Measurements from ENCODE around the gene THBS3. TPM values are rescaled to one million over a fixed set of nuclear protein-coding genes. Genes with fewer than 3 reads are reported as not detected.
A peak's percentile ranks its signal among the peaks of the same experiment; 100 is the strongest.

The THBS3 gene
- total and polyA plus RNA-seq, 2 of the 13 experiments (the other 11 are each of a cell fraction or from before 2014, with no cell fraction given), result 0.86 to 3.6 TPM

- TF ChIP-seq REST (IDR thresholded peaks at IDR 0.05; ENCODE audit: borderline replicate concordance in 1 of 2, low read depth in 1 of 2, low read length in 2 of 2), result no peak
- TF ChIP-seq TP53 (CRISPR knock-in tag; conservative IDR thresholded peaks at IDR 0.05), result no peak
- TF ChIP-seq ZNF839 (CRISPR knock-in tag; IDR thresholded peaks at IDR 0.05; ENCODE audit: borderline replicate concordance), result no peak
- TF ChIP-seq, protein P1, sequence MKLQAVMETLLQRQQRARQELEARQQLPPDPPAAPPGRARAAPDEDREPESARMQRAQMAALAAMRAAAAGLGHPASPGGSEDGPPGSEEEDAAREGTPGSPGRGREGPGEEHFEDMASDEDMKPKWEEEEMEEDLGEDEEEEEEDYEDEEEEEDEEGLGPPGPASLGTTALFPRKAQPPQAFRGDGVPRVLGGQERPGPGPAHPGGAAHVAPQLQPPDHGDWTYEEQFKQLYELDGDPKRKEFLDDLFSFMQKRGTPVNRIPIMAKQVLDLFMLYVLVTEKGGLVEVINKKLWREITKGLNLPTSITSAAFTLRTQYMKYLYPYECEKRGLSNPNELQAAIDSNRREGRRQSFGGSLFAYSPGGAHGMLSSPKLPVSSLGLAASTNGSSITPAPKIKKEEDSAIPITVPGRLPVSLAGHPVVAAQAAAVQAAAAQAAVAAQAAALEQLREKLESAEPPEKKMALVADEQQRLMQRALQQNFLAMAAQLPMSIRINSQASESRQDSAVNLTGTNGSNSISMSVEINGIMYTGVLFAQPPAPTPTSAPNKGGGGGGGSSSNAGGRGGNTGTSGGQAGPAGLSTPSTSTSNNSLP (IDR thresholded peaks at IDR 0.05; ENCODE audit: low read depth, low read length), result no peak
- no peak for TF ChIP-seq TRIM24 (CRISPR knock-in tag; IDR thresholded peaks at IDR 0.05)
- TF ChIP-seq ASH2L (IDR thresholded peaks at IDR 0.05; ENCODE audit: insufficient read length, low read depth, low read length), result peak; percentile 52
- TF ChIP-seq RFX5 (IDR thresholded peaks at IDR 0.05; ENCODE audit: low read depth, low read length), result no peak
- TF ChIP-seq, protein P2, sequence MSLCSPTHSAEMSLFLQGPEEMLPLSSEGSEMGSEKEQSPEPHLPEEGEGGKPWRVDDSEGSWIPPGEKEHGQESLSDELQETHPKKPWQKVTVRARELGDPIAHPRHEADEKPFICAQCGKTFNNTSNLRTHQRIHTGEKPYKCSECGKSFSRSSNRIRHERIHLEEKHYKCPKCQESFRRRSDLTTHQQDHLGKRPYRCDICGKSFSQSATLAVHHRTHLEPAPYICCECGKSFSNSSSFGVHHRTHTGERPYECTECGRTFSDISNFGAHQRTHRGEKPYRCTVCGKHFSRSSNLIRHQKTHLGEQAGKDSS (CRISPR knock-in tag; IDR thresholded peaks at IDR 0.05; ENCODE audit: borderline replicate concordance, low read depth), result no peak
- TF ChIP-seq FOXM1 (CRISPR knock-in tag; IDR thresholded peaks at IDR 0.05), result no peak
- TF ChIP-seq PATZ1 (CRISPR knock-in tag; IDR thresholded peaks at IDR 0.05), result peak; percentile 87
- TF ChIP-seq XBP1 (CRISPR knock-in tag; IDR thresholded peaks at IDR 0.05), result 0 out of 2 replicates have a peak, but pooled peaks have one; percentile 65
- TF ChIP-seq SP140L (CRISPR knock-in tag; IDR thresholded peaks at IDR 0.05; ENCODE audit: borderline replicate concordance), result no peak
- no peak; the same call in 1 of the 2 replicates for TF ChIP-seq ZNF256 (CRISPR knock-in tag; conservative IDR thresholded peaks at IDR 0.05)
- no peak for TF ChIP-seq ZNF180 (CRISPR knock-in tag; IDR thresholded peaks at IDR 0.05; ENCODE audit: borderline replicate concordance, low read depth)
- no peak for TF ChIP-seq MAFF (IDR thresholded peaks at IDR 0.05; ENCODE audit: low read depth, low read length)
- TF ChIP-seq ZNF878 (CRISPR knock-in tag; IDR thresholded peaks at IDR 0.05), result no peak
- no peak for TF ChIP-seq ZBTB2 (CRISPR knock-in tag; IDR thresholded peaks at IDR 0.05; ENCODE audit: low read depth)
- TF ChIP-seq ZSCAN22 (CRISPR knock-in tag; IDR thresholded peaks at IDR 0.05), result no peak
Measured at GRCh38 chr1:155227261-155228095, 19.8 kb upstream of the THBS3 start (continued).
